NCI-H128 (cell line): ENCODE data around the gene TBC1D14.
A peak's percentile ranks its signal among the peaks of the same experiment; 100 is the strongest.

ENCODE experiments used
- DNase-seq: peaks from one replicate; lab custom pipeline; 2025; ENCODE audit not compliant: unreplicated experiment; lab: John Stamatoyannopoulos, UW

The TBC1D14 gene

GRCh38 chr4:6909113-6909969 is at the start of gene TBC1D14:
Gene TBC1D14 (plus strand): TSS chr4:6909826. CDS start chr4:6923390, 13,564 bp downstream.
- peak; percentile 28 for DNase-seq

- DNase-seq: no peak
Measured at GRCh38 chr4:6868386-6868785, 41.2 kb upstream of the TBC1D14 start.

- DNase-seq: no peak
Measured at GRCh38 chr4:6869944-6870343, 39.7 kb upstream of the TBC1D14 start.

GRCh38 chr4:6873291-6873690 is 36.3 kb upstream of the TBC1D14 start:
- no peak for DNase-seq

GRCh38 chr4:6873792-6874461 is 35.7 kb upstream of the TBC1D14 start:
- no peak for DNase-seq

GRCh38 chr4:6874981-6875380 is 34.6 kb upstream of the TBC1D14 start:
- DNase-seq: no peak

GRCh38 chr4:6875431-6875831 is 34.2 kb upstream of the TBC1D14 start:
- DNase-seq: no peak

GRCh38 chr4:6876440-6876839 is 33.2 kb upstream of the TBC1D14 start:
- no peak for DNase-seq

- DNase-seq: no peak
Measured at GRCh38 chr4:6877067-6877466, 32.6 kb upstream of the TBC1D14 start.

- no peak for DNase-seq
Measured at GRCh38 chr4:6878451-6879059, 31.1 kb upstream of the TBC1D14 start.

- no peak for DNase-seq
Measured at GRCh38 chr4:6880691-6881090, 28.9 kb upstream of the TBC1D14 start.

GRCh38 chr4:6881908-6882307 is 27.7 kb upstream of the TBC1D14 start:
- no peak for DNase-seq

- DNase-seq: no peak
Measured at GRCh38 chr4:6884341-6884870, 25.2 kb upstream of the TBC1D14 start.

GRCh38 chr4:6885953-6886557 is 23.6 kb upstream of the TBC1D14 start:
- DNase-seq: no peak

- DNase-seq: no peak
Measured at GRCh38 chr4:6886886-6887285, 22.7 kb upstream of the TBC1D14 start.

GRCh38 chr4:6887591-6888371 is 21.8 kb upstream of the TBC1D14 start:
- DNase-seq: no peak

- DNase-seq: no peak
Measured at GRCh38 chr4:6888506-6889071, 21.0 kb upstream of the TBC1D14 start.

GRCh38 chr4:6889101-6889735 is 20.4 kb upstream of the TBC1D14 start:
- no peak for DNase-seq

GRCh38 chr4:6889736-6890324 is 19.8 kb upstream of the TBC1D14 start:
- DNase-seq: no peak
